Renal cortex interstitium (tissue), 15 donors: ENCODE data around the gene ERVV-1. TPM values are rescaled to one million over a fixed set of nuclear protein-coding genes. Genes with fewer than 3 reads are reported as not detected.
"Not testable (repeated sequence)": the region's sequence is repeated elsewhere in the genome, so short reads cannot be mapped to it uniquely, and the experiment has no call there.

Source experiments
- DNase-seq, 11 donors: peaks; one replicate each; pipeline ENCODE4 v3.0.0-alpha.2; 2013; ENCODE audit warnings: low read depth in 9 of 11, low spot score in 4 of 11; ENCODE audit errors: extremely low read depth in 1 of 11
- long read RNA-seq, 16 experiments: transcript quantifications; one replicate each; lab custom pipeline, GENCODE V29; 2026
- polyA plus RNA-seq, 3 donors: library from polyadenylated mRNA; unstranded; fragments of 120-200 nt; gene quantifications; one replicate each; pipeline ENCODE4 v1.2.1, GENCODE V29; 2013; ENCODE audit not compliant: insufficient read length in 3 of 3

The ERVV-1 gene, protein sequence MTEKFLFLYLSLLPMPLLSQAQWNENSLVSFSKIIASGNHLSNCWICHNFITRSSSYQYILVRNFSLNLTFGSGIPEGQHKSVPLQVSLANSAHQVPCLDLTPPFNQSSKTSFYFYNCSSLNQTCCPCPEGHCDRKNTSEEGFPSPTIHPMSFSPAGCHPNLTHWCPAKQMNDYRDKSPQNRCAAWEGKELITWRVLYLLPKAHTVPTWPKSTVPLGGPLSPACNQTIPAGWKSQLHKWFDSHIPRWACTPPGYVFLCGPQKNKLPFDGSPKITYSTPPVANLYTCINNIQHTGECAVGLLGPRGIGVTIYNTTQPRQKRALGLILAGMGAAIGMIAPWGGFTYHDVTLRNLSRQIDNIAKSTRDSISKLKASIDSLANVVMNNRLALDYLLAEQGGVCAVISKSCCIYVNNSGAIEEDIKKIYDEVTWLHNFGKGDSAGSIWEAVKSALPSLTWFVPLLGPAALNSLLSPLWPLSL
- polyA plus RNA-seq, result under 1 TPM; 0.07 to 0.11 (median 0.09) TPM
- long read RNA-seq, donor 1, result 0 reads
- long read RNA-seq, donor 2, partial matches to known transcripts, result 0 of 1 reads
- long read RNA-seq, donor 2, other reads (novel, unspliced or antisense), result 0 of 1 reads
- long read RNA-seq, donor 3, result 0 reads
- long read RNA-seq, donor 4, result 0 reads
- long read RNA-seq, donor 5, partial matches to known transcripts, result 0 of 1 reads
- long read RNA-seq, donor 5, other reads (novel, unspliced or antisense), result 0 of 1 reads
- long read RNA-seq, donor 6, result 0 reads
- long read RNA-seq, donor 7, result 0 reads
- long read RNA-seq, donor 8, result 0 reads
- long read RNA-seq, donor 9, result 0 reads
- long read RNA-seq, donor 10, partial matches to known transcripts, result 0 of 1 reads
- long read RNA-seq, donor 10, other reads (novel, unspliced or antisense), result 0 of 1 reads
- long read RNA-seq, donor 11, result 0 reads
- long read RNA-seq, donor 12, result 0 reads
- long read RNA-seq, donor 13, result 0 reads
- long read RNA-seq, donor 14, result 0 reads
- long read RNA-seq, donor 15, result 0 reads
- long read RNA-seq, donor 16, result 0 reads

DNA sequence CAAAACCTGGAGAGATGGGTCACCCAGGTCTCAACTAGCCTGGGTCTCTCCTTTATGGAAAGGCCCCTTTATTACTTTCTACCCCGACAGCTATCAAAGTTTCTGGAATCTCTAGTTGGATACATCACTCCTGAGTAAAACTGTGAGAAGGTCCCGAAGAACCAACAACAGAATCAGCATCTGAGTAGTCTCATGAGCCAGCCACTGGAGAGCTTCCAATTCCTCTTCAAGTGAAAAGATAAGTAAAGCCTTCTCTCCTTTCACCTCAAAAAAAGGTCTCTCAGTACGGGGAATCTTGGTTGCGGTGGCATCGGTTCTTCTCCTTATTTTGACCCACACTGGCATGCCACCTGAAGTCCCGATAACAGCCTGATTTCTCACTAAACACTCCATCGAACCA lies at the start of gene ERVV-1:
Gene ERVV-1 (plus strand): TSS at position 301 of the 400 bp plus-strand sequence. CDS start 170 bp downstream, outside the sequence.
- no peak for DNase-seq

DNA sequence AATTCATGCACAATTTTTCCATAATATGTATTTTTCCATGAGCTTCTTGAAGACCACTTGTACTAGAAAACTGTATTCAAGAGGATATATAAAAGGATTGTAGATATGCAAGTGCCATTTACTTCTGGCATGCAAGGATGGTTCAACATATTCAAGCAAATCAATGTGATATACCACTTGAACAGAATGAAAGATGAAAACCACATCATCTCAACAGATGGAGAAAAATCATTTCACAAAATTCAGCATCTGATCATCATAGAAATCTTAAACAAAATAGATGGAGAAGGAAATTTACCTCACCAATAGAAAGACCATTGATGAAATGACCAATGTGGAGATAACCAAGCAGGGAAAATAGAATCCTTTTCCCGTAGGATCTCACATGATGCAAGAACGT lies 45.9 kb upstream of the ERVV-1 start:
- no peak for DNase-seq

DNA sequence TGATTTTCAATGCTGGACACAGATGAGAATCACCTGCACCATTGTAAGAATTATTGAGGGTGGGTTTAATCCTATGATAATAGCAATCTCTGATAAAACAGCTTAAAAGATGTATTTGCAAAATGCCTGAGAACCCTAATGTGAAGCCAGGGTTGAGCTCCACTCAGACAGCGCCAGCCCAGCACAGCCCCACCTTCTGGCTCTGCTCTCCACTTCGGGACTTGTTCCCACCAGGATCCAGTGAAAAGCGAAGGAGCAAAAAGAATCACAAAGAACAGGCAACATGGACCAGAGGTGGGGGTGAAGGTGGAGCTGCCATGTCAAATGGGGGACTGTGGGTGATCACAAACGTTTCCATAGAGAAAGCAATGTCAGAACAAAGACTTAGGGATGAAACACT lies 32.4 kb upstream of the ERVV-1 start:
- no peak for DNase-seq

DNA sequence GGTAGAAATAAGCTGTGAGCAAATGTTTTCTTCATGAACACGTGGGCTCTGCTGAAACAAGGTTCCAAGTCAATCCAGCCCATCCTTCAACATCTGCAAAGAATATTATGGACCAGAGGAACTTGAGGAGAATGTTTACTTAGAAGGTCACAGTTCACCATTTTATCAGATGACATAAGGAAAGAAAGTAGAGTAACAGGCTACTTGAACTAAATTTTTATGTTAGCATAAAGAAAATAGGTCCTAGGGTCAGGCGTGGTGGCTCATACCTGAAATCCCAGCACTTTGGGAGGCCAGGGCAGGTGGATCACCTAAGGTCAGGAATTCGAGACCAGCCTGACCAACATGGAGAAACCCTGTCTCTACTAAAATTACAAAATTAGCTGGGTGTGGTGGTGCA lies 30.6 kb upstream of the ERVV-1 start:
- not testable (repeated sequence) for DNase-seq

DNA sequence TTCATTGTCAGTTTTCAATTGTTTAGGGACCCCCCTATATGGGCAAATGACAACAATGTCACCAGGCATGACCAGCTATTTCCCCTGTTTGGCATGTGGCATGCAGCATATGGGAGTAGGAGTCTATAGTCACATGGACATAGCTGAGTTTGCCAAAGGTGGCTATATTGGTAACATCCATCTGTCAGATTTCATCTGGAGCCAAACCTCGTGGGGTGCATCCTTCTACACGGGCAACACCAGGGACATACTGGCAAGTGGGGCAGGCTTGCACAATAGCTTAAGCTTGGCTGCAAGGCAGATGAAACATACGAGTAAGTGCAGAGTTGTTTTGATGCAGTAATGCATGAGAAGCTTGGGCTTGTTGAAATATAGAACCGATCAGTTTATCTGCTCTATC lies 26.5 kb upstream of the ERVV-1 start:
- DNase-seq, result no peak

DNA sequence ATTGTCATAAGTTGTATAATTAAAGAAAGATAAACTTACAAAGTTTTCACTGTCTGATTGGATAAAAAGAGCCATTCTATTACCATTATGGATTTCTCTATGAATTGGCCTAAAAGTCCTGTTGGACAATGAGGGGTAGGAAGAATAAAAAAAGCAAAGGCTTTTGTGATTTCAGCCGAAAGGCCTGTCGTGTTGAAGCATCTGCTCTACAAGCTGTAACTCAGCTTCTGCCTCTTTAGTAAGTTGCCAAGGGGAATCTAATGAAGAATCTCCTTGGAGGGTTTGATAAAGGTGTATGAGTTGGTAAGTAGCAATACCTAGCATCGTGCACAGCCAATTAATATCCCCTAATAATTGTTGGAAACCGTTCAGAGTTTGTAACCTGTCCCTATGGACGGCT lies 25.2 kb upstream of the ERVV-1 start:
- no peak for DNase-seq

DNA sequence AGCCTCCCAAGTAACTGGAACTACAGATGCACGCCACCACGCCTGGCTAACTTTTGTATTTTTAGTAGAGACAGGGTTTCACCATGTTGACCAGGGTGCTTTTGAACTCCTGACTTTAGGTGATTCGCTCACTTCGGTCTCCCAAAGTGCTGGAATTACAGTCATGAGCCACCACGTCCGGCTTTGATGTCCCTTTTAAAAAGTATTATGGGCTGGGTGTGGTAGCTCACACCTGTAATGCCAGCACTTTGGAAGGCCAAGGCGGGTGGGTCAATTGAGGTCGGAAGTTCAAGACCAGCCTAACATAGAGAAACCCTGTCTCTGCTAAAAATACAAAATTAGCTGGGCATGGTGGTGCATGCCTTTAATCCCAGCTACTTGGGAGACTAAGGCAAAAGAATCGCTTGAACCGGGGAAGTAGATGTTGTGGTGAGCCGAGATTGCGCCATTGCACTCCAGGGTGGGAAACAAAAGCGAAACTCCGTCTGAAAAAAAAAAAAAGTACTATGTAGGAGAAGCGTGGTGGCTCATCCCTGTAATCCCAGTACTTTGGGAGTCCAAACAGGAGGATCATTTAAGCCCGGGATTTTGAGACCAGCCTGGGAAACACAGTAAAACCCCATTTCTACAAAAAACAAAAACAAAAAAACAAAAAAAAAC lies 22.8 kb upstream of the ERVV-1 start:
- DNase-seq, result no peak

DNA sequence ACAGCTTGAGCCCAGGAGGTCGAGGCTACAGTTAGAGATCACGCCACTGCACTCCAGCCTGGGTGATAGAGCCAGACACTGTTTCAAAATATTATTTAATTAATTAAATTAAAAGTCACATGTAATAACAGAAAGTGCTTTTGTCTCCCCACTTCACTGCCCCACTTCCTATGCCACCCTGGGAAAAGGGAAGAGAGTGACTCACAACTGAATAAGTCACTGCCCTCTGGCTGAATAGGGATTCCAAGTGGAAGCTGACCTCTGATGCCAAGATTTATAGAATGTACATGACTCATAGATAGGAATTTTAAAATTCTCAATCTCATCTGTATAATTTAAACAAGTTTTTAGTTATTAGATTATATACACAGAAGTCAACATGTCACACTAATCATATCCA lies 22.2 kb upstream of the ERVV-1 start:
- no peak for DNase-seq

DNA sequence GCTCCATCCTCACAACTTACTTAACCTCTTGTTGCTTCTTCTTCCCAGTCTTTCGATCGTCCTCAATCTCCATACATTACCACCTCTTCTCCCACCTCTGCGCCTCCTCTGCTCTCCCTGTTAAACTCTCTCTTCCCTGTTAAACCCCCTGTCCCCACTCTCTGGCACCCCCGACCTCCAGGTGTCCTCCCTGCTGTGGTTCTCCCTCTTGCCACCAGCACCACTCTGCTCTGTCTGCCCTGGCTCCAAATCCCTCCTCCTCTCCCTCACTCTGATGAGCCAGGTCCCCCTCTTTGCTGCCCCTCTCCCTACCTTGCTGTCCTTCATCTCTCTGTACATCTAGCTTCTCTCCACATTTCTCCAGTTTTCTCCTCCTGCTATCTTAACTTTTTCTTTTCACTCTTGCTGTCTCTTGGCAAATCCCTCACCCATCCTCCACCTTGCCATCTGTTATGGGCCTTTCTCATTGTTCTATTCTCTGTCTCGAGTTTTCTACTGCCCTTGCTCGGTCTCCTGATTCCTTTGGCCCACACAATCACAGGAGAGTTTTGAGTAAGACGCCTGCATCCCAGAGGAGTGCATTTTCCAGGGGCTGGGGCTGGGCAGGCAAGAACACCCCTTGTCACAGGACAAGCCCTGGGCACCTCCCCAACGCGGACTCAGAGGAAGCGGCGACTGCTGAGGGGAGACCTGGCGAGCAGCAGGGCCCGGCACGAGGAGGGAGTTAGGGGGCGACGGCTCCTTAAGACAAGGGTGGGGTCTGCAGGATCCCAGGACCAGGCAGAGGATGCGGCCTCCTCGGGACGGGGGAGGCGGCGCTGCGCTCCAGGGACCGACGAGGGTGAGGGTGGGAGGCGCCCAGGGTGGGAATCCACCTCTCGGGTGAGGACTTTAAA lies 21.4 kb upstream of the ERVV-1 start:
- DNase-seq, result peak in 2 of 11 donors; percentile 6 to 18

DNA sequence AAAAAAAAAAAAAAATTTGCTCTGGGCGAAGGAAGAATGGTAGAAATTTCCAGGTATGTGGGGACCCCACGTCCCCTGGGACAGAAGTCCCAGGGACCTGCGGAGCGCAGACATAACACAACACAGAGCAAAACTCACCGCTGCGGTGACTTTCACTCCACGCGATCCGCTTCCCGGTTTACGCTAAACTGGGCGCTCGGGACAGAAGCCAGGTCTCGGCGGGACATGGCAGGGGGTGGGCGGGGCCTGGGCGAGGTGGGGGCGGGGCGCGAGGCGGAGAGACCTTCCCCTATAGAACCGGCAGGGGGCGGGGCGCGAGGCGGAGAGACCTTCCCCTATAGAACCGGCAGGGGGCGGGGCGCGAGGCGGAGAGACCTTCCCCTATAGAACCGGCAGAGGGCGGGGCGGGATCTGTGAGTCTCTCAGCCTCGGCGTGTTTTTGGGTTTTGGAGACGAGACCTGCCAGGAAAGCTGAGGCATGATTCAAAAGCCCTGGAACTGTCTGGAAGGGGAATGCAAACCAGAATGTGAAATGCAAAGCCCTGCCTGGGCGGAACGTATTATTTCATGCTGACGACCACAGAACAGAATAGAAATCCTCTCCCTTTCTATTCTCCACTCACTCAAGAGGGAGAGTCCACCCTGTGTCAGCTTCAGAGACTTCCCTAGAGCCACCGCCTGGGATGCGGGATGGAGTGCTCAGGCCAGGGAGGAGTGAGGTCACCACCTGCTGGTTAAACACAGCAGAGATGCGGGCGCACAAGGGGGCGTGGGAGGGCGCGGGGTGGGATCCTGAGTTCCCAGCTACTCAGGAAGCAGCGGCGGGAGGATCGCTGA lies 20.2 kb upstream of the ERVV-1 start:
- peak; percentile 15 to 77 (median 58) for DNase-seq

DNA sequence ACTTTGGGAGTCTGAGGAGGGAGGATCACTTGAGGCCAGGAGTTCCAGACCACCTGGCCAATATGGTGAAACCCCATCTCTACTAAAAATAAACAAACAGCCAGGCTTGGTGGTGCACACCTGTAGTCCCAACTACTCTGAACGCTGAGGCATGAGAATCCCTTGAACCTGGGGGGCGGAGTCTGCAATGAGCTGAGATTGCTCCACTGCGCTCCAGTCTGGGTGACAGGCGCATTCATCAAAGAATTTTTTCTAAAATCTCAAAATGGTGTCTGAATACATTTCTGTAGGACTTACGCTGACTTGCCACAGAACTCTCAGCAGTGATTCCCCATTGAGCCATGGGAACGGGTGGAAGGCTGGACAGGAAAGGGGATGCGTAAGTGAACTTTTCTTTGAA lies 18.0 kb upstream of the ERVV-1 start:
- no peak for DNase-seq

DNA sequence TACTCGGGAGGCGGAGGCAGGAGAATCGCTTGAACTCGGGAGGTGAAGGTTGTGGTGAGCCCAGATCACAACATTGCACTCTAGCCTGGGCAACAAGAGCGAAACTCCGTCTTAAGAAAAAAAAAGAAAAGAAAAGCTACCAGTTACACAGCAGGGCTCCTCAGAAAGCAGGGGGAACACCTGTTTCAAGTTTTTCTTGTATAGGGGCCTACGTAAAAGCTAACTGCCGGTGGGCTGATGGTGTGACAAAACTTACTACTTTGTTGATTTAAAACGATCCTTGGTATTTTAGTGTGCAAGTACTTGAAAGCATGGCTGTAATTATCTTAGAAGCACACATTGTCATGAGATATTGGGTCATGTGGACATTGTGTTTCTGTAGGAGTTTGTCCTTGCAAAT lies 15.7 kb upstream of the ERVV-1 start:
- no peak for DNase-seq

DNA sequence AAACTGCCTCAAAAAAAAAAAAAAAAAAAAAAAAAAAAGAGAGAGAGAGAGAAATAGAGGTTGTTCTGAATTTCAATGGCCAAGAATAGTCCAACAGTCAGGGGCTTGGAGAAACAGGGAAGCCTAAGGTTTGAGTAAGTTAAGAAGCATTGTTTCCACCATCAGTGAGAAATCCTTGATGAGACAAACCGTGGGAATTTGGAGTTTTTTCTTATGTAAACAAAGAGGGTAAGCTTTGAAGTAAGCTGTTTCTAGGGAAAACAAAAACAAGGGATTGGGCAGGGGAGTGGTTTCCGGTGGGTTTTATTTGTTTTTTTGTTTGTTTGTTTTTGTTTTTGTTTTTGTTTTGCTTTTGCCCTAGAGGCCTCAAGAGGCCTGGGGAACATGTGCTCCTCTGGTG lies 11.2 kb upstream of the ERVV-1 start:
- DNase-seq, result no peak

DNA sequence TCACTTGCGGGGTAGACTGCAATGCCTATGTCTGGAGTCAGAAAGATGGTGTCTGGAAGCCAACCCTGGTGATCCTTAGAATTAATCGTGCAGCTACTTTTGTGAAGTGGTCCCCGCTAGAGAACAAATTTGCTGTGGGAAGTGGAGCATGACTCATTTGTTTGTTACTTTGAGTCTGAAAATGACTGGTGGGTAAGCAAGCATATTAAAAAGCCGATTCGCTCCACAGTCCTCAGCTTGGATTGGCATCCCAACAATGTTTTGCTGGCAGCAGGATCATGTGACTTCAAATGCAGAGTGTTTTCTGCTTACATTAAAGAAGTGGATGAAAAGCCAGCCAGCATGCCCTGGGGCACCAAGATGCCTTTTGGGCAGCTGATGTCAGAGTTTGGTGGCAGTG lies 9.5 kb upstream of the ERVV-1 start:
- peak in 4 of 11 donors; percentile 10 to 39 (median 22) for DNase-seq

DNA sequence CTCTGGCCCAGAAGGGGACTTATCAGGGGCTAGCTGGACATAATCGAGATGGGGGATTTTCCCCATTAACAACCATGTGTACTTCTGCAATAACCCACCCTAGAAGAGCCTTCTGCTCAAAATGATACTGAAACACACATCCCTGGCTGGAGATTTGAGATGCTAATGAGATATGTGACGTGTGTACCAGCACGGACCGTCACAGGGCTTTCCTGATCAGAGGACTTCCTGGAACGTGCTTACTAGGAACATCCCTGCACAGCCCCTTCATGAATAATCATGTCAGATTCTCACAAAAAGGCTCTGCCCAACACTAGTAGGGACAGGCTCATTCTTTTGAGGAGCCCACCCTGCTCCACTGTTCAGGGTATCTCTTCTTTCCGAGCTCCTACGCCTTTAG lies 6.5 kb upstream of the ERVV-1 start:
- no peak for DNase-seq

DNA sequence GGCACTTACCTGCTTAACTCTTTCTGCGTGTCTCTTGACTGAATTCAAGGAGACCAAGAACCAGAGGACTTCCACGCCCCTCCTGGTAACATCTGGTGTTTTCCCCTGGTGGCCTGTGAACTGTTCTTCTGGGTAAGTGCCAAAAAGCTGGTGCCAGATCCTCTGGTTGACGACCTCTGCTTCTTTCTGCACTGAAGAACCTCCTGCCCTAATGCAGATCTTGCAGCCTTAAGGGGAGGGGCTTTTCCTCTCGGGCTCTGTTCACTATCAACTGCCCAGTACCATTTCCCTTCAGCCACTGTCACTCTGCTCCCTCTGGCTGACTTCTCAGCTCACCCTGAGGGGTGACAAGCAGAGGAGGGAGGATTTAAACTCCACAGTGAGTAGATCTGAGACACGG lies 6.1 kb upstream of the ERVV-1 start:
- no peak for DNase-seq

DNA sequence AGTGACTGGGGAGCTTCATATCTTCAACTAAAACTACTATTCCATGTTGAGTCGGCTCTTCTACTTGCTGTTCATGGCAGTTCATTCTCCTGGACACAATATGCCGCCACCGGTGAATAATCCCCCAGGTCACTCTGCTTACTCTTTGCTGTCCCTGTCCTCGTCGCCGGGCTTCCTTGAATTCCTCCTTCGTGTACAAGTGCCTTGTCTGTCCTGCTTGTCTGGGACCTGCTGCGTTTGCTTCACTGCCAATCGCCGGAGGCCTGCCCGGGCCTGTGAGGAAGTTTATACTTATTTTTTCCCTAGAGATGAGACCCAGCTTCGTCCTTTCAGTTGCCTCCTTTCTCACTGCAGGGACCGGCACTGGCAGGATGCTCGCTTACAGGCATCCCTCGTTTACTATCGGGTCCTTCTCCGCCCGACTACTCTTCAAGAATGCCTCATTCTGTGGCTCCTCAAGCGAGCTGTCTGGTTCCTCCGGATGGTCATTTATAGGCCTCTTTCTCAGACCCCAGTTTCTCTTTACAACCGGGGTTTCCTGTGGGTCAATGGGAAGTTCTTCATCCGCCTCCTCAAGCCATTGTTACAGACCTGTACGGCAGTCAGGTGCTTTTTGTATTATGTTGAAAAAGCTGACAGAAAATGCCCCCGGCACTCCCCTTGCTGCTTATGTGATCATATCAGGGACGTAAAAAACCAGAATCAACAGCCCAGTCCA lies 5.5 kb upstream of the ERVV-1 start:
- no peak for DNase-seq
